Middle frontal gyrus (tissue), 1 donor: Measurements from ENCODE around the gene ARVCF.

Experiments
- DNase-seq: peaks from one replicate; pipeline ENCODE4 v3.0.0-alpha.2; 2015; ENCODE audit warnings: low spot score; ENCODE audit errors: extremely low spot score

The ARVCF gene

GRCh38 chr22:20019661-20020532 lies 3.3 kb upstream of the ARVCF start:
- no peak for DNase-seq

GRCh38 chr22:20018001-20018400 lies 1.4 kb upstream of the ARVCF start:
- no peak for DNase-seq

GRCh38 chr22:20017622-20017958 lies 967 bp upstream of the ARVCF start:
- DNase-seq, result no peak

GRCh38 chr22:20015971-20016733 lies 471 bp downstream of the ARVCF start:
- no peak for DNase-seq

- no peak for DNase-seq
Observed at GRCh38 chr22:20015187-20015625, 1.4 kb downstream of the ARVCF start.

- no peak for DNase-seq
Observed at GRCh38 chr22:20014526-20015186, 2.0 kb downstream of the ARVCF start.

GRCh38 chr22:20013382-20013871 lies 3.2 kb downstream of the ARVCF start:
- no peak for DNase-seq

GRCh38 chr22:20012741-20013331 lies 3.8 kb downstream of the ARVCF start:
- DNase-seq, result no peak

GRCh38 chr22:20011993-20012740 lies 4.5 kb downstream of the ARVCF start:
- DNase-seq, result no peak

- DNase-seq, result no peak
Observed at GRCh38 chr22:20011123-20011992, 5.3 kb downstream of the ARVCF start.

GRCh38 chr22:20010307-20011122 lies 6.1 kb downstream of the ARVCF start:
- no peak for DNase-seq

- DNase-seq, result no peak
Observed at GRCh38 chr22:20009582-20010306, 6.9 kb downstream of the ARVCF start.

- no peak for DNase-seq
Observed at GRCh38 chr22:20009018-20009491, 7.6 kb downstream of the ARVCF start.

GRCh38 chr22:20008221-20008995 lies 8.2 kb downstream of the ARVCF start:
- DNase-seq, result no peak

- no peak for DNase-seq
Observed at GRCh38 chr22:20004464-20004863, 12.2 kb downstream of the ARVCF start.

- no peak for DNase-seq
Observed at GRCh38 chr22:20003304-20003703, 13.3 kb downstream of the ARVCF start.

- no peak for DNase-seq
Observed at GRCh38 chr22:20002636-20003035, 14.0 kb downstream of the ARVCF start.
